ENCODE results near the gene SGIP1. TPM values are rescaled to one million over a fixed set of nuclear protein-coding genes. Genes with fewer than 3 reads are reported as not detected.
A peak's percentile ranks its signal among the peaks of the same experiment; 100 is the strongest.

SGIP1 gene
- total RNA-seq, 4 donors from 2014 or later = 3.9 to 14.7 (median 6.5) TPM

GRCh38 chr1:66557157-66557556, 23.2 kb downstream of the SGIP1 start:
- H3K9me3 ChIP-seq = no peaks in the 10 kb centered on the region
- no peaks in the 10 kb centered on the region for H3K36me3 ChIP-seq
- no peaks in the 10 kb centered on the region for H3K27me3 ChIP-seq
- H3K4me3 ChIP-seq = no peak overlapping the region
- no peaks in the 10 kb centered on the region for H3K4me1 ChIP-seq
- no peak overlapping the region for H3K27ac ChIP-seq
- no peak for DNase-seq (ENCODE audit: low spot score in 2 of 2)
- TF ChIP-seq EP300 (IDR thresholded peaks at IDR 0.05) (no peak), POLR2A (IDR thresholded peaks at IDR 0.05) (no peak), CTCF (IDR thresholded peaks at IDR 0.05) (no peak)
- 43 to 59% methylated on average over 1 of the region's 1 CpG for WGBS, 2 donors

- H3K9me3 ChIP-seq = no peaks in the 10 kb centered on the region
- TF ChIP-seq CTCF (IDR thresholded peaks at IDR 0.05) (no peak), EP300 (IDR thresholded peaks at IDR 0.05) (no peak), POLR2A (IDR thresholded peaks at IDR 0.05) (no peak)
- 86 to 88% methylated on average over 4 of the region's 4 CpGs for WGBS, 2 donors
- H3K36me3 ChIP-seq = no peaks in the 10 kb centered on the region
- no peak for DNase-seq (ENCODE audit: low spot score in 2 of 2)
- H3K4me1 ChIP-seq = peaks cover 0 to 20% (median 0%) of the 10 kb centered on the region in 4 donors
- no peak overlapping the region for H3K27ac ChIP-seq
- no peak overlapping the region for H3K4me3 ChIP-seq
- H3K27me3 ChIP-seq = no peaks in the 10 kb centered on the region
These were observed 25.6 kb downstream of the SGIP1 start for GRCh38 chr1:66559517-66559916.

GRCh38 chr1:66562561-66562960, 28.6 kb downstream of the SGIP1 start:
- Histone ChIP-seq H3K27me3 (no peaks in the 10 kb centered on the region), H3K36me3 (no peaks in the 10 kb centered on the region), H3K9me3 (peaks cover 0 to 3% (median 0%) of the 10 kb centered on the region in 4 donors), H3K27ac (peak overlapping the region in 2 of 4 donors; percentile 43 to 69), H3K4me1 (peaks cover 0 to 20% (median 0%) of the 10 kb centered on the region in 4 donors), H3K4me3 (no peak overlapping the region)
- WGBS, 2 donors = 57 to 70% methylated on average over 3 of the region's 3 CpGs
- TF ChIP-seq POLR2A (IDR thresholded peaks at IDR 0.05) = no peak
- no peak for TF ChIP-seq EP300 (IDR thresholded peaks at IDR 0.05)
- no peak for TF ChIP-seq CTCF (IDR thresholded peaks at IDR 0.05)
- DNase-seq (ENCODE audit: low spot score in 2 of 2) = no peak

- DNase-seq (ENCODE audit: low spot score in 2 of 2) = no peak
- 35 to 42% methylated on average over 6 of the region's 6 CpGs for whole genome bisulfite sequencing, 2 donors
- TF ChIP-seq CTCF (IDR thresholded peaks at IDR 0.05) = no peak
- peak in 1 of 2 donors; percentile 7 for TF ChIP-seq EP300 (IDR thresholded peaks at IDR 0.05)
- H3K27me3 ChIP-seq = no peaks in the 10 kb centered on the region
- no peaks in the 10 kb centered on the region for H3K36me3 ChIP-seq
- no peak overlapping the region for H3K4me3 ChIP-seq
- H3K27ac ChIP-seq = peak overlapping the region in 2 of 4 donors; percentile 43 to 69
- peaks cover 0 to 20% (median 0%) of the 10 kb centered on the region in 4 donors for H3K4me1 ChIP-seq
- H3K9me3 ChIP-seq = peaks cover 0 to 7% (median 0%) of the 10 kb centered on the region in 4 donors
These were observed 29.3 kb downstream of the SGIP1 start for GRCh38 chr1:66563094-66563800.

GRCh38 chr1:66563941-66564630, 30.1 kb downstream of the SGIP1 start:
- peak overlapping the region in 1 of 4 donors; percentile 43 for H3K27ac ChIP-seq
- no peak overlapping the region for H3K4me3 ChIP-seq
- WGBS, 2 donors = 60 to 66% methylated on average over 5 of the region's 5 CpGs
- H3K36me3 ChIP-seq = no peaks in the 10 kb centered on the region
- peaks cover 0 to 7% (median 0%) of the 10 kb centered on the region in 4 donors for H3K9me3 ChIP-seq
- DNase-seq (ENCODE audit: low spot score in 2 of 2) = no peak
- TF ChIP-seq EP300 (IDR thresholded peaks at IDR 0.05) (no peak), CTCF (IDR thresholded peaks at IDR 0.05) (no peak), POLR2A (IDR thresholded peaks at IDR 0.05) (no peak)
- peaks cover 0 to 20% (median 0%) of the 10 kb centered on the region in 4 donors for H3K4me1 ChIP-seq
- no peaks in the 10 kb centered on the region for H3K27me3 ChIP-seq
